ENCODE results near the gene KRT36.

Gene KRT36

DNA sequence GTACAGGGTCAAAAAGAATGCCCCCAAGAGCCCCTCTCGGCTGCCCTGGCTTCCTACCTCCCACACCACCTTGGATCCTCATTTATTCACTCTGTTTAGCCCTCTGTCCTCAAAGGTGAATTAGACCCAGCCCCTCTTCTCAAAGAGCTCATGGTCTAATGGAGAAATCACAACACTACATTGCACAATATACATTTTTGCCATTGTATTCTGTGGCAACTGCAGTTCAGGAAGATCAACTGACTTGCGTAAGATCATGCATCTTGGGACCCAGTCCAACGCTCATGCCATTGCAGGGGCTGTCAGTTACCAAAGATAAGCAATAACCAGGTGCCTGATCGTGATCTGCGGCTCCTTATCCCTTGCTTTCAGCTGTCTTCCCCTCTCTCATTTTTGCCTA lies 50.3 kb downstream of the KRT36 start:
- DNase-seq (ENCODE audit: low read depth) = no peak

DNA sequence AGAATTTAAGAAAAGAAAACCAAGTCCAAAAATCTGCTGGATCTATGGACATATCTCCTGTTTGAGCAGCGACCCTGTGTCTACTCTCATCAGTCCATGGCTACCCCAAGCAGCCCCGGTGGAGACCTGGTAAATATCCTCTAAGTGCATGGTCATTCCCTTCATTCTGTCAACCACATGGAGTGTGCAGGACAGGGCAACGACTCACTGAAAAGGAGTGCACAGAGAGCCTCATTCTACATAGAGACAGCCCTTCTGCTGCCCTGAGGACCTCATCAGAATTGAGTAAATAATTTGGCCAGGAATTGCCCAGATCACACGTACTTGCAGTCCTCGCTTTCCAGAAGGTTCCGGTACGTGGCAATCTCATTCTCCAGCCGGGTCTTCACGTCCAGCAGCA lies 51.9 kb downstream of the KRT36 start:
- DNase-seq (ENCODE audit: low read depth) = no peak

DNA sequence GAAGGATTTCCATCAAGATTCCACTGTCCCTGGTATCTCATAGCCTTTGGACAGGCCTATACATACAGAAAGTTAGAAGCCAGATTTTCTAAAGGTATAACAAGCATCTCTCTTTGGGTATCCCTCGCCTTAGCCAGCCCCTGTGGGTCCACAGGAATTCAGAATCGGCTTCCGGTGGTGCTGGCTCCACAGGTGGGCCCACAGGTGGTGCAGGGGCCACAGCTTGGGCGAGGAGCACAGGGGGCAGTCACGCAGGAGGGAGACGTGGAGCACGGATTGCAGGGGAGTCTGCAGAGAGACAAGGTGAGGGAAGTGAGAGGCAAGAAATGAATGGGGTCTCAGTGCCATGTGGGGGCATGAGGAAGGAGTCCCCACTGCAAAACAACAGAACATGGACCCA lies 52.5 kb downstream of the KRT36 start:
- no peak for DNase-seq (ENCODE audit: low read depth)

All from HS-5 (cell line).